ENCODE measurements around the gene THSD4.

THSD4 gene

DNA sequence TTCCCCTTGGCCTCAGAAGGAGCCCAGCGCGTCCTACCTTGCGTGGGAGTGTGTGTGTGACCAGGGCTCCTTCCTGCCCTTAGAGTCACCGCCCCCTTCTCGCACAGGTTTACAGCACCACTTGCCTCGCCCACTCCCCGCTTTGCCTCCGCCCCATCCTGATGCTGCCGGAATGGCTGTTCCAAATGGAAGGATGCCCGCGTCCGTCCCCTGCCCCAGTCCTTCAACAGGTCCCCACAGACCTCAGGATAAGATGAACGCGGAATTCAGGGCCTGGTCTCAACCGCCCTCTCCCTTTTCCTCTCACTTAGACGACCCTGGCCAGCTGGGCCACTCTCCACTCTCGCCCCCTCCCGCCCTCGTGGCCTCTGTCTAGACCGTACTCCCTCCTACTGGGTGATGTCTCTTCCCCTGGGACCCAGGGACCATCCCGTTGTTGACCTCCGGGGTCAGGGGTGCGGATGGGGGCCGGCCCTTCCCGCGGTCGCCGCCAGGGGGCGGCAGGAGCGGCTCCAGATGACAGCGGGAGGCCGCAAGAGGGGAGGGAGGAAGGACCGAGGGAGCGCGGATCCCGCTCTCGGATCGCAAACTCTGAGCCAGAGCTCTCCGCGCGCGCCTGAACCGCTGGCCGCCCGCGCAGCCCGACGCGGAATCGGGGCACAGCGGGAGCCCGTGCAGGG lies at the start of gene THSD4:
THSD4 (plus strand) TSS at position 585 of the 680 bp plus-strand sequence.
- DNase-seq (ENCODE audit: low spot score): peak; percentile 88

DNA sequence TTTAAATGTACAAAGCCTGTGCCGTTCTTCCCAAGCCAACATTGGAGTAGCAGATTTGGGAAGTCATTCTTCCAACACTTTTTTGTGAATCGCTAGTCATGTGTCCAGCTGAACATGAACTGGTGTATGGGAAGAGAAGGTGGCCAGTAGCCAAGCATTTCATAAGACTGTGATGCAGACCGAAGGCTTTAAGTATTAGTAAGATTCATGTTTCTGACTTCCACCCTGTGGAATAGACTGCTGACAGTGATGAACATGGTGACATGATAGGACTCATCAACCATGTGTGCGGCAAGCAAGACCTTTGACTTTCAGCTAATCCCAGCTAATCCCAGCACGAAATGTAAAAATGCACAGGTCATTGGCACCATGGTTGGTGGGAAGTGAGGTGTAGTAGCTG lies 48.3 kb upstream of the THSD4 start:
- no peak for DNase-seq (ENCODE audit: low spot score)

DNA sequence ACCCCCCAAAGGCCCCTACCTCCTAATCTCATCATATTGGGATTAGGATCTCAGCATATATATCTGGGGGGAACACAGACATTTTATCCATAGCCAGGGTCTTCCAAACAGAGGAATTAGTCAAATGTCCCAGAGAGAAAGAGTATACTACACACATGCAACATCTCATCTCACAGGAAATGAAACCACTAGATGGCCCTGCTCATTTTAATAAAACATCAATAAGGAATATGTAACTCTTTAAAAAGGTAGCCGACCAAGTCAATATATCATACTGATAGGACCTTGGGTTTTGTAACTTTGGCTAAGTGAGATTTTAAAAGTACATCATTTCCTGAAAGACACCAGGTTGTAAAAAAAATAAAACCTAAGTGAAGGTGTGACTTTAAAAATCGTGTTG lies 45.6 kb upstream of the THSD4 start:
- no peak for DNase-seq (ENCODE audit: low spot score)

DNA sequence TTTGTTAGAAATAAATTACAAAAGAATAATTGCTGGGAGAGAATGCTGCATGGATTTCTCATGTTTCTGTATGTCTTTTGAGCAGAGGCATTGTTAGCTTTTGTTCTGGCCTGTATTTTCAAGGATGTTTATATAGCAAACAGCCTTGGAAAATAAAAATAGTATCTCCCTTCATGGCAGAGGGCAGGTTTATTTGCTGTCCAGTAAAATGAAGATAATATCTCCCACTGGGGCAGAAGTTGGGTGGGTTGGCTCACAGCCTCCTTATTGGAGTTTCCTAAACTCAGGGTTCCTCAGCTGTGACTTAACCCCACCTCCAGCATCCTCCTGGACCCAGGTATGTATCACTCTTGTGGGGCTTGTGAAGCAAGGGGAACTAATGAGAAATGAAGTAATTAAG lies 43.7 kb upstream of the THSD4 start:
- DNase-seq (ENCODE audit: low spot score): no peak

DNA sequence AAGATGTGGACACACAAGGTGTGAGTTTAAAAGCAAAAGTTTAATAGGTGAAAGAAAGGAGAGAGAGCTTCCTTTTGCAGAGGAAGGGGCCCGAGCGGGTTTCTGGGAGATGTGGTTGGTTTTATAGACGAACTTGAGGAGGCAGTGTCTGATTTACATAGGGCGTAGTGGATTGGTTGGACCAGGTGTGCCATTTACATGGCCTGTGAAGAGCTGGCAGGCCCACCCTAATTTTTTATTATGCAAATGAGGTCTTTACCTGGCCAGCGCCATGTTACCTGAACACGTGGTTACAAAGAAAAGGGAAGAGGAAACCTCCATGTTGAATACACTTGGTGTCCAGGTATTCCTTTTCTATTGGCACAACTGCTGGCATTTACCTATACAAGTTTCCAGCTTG lies 42.8 kb upstream of the THSD4 start:
- DNase-seq (ENCODE audit: low spot score): no peak

DNA sequence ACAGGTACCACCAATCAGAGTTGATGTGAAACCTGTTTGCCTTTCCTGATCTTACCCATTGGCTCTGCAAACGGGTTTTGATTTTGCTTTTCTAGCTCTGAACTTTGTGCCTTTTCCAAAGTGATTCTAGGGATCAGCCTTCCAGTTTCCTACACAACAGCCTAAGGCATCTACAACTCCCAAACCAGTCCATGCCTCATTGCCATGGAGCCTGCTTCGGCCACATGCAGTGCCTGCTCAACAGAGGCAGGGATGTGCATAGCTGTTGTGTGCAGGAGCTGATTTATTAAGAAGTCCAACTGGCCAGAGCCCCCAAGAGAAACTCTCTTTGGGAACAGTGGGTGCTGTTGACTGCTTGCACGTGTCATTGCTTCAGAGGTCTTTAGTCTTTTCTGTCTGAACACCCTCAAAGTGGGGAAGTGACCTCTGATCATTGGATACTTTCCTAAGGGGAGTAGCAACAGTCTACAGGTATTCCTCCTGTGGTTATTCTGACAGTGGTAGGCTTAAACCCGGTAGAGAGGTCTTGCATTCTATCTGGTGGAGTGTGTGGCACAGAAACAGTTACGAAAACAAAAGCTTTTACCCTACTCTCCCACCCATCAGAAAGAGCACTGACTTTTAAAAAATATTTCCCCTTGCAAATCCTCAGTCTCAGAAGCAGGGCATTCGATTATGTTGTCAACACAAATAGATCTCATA lies 36.6 kb upstream of the THSD4 start:
- DNase-seq (ENCODE audit: low spot score): no peak

DNA sequence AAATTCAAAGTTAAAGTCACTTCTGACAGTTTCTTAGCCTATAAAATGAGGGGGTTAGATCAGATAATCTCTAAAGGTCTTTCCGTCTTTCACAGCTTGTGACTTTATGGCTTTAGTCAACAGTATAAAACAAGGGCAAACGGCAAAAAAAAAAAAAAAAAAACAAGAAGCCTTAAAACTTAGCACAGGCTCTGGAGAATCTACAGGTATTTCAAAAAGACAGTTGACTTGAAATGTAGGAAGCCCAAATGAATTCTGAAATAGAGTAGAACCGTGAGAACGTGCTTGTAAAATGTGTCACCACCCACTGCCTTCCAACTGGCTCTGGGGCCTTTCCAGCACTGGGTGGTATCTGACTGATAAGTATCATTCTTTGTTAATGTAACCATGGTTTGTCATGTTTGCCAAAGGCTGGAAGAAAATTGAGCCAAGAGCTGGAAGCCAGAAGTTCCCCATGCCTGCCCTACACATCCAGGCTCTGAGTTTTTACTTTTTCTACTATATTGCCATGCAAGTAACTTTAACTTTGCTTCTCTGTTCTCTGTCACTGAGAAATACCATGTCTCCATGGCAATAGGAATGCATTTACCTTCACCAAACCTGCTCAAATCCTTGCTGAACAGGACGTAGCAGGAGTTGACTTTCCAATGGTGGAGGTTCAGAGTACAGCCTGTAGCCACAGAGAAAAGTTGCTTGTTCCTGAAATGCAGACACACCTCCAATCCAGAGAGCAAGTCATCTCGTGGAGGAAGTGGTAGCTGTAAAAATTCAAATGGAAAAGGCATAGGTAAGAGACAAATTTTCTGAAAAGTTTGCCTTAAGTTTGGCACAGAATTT lies 35.8 kb upstream of the THSD4 start:
- no peak for DNase-seq (ENCODE audit: low spot score)

DNA sequence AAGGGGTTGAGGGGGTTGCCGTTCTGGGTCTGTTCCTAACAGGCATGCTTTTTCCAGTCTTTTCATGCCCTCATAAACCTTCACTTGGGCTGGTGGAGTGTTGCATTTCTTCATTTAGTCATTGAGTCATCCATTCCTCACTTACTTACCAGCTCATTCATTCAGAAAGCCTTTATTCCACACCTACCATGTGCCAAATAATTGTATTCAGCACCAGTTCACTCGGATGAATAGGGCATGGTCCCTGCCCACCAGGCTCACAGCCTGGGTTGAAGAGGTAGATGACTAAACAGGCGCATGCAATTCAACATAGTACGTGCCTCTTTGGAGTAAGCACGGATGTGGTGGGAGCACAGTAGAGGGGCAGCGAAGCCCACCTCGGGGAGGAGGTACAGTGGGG lies 35.1 kb upstream of the THSD4 start:
- DNase-seq (ENCODE audit: low spot score): no peak

DNA sequence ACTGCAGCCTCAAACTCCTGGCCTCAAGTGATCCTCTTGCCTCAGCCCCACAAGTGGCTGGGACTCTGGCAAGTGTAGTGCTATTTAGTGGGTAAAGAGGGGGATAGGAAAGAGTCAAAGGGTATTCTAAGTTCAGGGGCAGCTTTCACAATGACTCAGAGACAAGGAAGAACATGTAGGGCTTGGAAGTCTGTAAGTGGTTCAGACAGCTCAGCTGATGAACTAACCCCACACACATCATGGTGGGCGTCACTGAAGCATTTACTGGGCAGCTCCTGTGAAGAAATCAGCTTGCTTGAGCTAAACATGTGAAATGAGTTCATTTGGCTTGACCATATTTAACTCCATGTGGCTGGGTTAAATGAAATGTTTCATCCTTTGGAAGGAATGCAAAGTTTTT lies 34.6 kb upstream of the THSD4 start:
- no peak for DNase-seq (ENCODE audit: low spot score)

DNA sequence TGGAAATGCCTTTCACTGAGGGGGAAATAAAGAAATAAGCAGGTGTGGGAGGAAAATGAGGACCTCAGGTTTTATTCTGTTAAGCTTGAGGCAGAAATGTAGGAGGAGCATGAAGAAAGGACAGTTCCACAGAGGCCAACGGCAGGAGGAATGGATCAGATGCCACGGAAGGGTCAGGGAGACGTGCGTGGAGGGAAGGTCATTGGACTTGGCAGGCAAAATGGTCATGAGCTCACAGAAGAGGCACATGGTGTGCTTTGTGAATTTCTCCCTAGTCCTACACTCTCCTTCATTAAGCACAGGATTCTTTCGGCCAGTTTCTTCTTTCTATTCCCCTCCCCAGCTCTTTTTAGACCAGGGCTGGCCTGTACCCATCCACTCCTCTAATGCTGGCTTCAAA lies 32.5 kb upstream of the THSD4 start:
- DNase-seq (ENCODE audit: low spot score): no peak

DNA sequence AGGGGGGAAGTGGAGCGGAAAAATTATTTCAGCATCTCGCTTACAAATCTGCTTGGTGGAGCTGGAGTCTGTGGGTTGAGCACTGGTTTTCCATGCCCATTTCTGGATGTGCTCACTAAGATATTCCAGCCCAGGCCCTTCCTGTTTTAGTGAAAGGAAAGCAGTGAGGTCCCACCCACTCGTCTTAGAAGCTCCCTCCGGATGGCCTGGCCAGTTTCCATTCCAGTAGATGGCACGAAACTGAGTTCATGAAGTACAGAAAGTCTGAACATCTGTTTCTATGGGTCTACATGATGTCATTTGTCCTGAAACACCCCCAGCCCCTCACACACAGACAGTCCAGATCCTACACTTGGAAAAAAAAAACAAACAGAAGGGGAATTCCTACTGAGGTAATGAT lies 31.9 kb upstream of the THSD4 start:
- no peak for DNase-seq (ENCODE audit: low spot score)

DNA sequence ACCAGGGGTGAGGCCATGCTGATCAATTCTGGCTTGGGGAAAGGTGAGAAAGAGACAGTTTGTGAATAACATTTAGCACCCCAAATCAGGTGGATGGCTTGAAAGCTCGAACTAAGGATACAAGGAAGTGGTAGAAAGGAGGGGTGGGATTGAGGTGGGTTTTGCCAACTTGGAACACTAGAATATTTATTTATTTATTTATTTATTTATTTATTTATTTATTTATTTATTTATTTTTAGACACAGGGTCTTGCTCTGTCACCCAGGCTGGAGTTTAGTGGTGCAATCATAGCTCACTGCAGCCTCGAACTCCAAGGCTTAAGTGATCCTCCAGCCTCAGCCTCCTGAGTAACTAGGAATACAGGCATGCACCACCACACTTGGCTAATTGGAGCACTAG lies 31.0 kb upstream of the THSD4 start:
- DNase-seq (ENCODE audit: low spot score): no peak

DNA sequence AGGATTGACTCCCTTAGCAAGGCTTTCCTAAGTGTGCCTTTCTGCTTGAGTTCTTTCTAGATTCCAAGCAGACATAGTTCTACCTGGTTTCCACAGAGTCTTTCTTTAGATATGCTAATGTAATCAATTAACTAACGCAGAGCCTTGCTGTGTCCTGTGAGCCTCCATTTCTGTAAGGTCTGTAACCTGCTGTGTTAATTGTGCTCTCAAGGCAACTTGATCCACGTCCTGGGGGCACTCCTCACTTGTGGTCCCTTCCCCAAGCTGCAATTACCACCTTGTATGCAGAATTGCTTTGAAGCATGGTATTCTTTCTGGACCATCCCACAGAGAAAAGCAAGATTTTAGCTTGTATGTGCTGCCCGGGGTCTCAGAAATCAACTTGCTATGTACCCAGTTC lies 29.5 kb upstream of the THSD4 start:
- no peak for DNase-seq (ENCODE audit: low spot score)

DNA sequence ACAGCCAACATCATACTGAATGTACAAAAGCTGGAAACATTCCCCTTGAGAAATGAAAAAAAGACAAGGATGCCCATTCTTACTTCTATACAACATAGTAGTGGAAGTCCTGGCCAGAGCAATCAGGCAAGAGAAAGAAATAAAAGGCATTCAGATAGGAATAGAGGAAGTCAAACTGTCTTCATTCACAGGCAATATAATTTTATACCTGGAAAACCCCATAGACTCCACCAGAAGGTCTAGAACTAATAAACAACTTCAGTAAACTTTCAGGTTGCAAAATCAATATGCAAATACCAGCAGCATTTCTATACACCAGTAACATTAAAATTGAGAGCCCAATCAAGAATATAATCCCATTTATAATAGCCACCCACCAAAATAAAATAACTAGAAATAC lies 27.1 kb upstream of the THSD4 start:
- no peak for DNase-seq (ENCODE audit: low spot score)

DNA sequence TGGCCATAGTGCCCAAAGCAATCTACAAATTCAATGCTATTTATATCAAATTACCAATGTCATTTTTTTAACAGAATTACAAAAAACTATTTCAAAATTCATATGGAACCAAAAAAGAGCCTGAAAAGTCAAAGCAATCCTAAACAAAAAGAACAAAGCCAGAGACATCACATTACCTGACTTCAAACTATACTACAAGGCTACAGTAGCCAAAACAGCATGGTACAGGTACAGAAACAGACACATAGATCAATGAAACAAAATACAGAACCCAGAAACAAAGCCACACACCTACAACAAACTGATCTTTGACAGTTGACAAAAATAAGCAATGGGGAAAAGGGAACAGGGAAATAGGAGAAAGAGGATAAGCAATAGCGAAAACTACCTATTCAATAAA lies 26.6 kb upstream of the THSD4 start:
- DNase-seq (ENCODE audit: low spot score): no peak

DNA sequence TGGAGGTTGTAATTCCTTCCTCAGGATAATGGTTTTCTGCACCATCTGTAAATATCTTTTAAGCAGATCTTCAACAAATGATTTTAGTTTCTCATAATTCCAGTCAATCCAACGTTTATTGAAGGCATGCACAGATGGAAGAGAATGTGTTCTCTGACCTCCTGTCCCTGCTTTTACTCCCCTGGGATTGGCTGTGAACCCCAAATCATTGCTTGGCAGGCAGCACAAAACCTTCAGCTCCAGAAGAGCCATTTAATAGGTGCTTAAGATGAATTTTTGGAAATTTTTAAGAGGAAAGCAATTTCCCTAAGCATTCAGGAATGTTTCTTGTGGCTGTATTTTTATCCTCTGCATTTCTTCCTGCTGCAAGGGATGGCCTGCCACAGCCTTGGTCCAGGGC lies 25.5 kb upstream of the THSD4 start:
- DNase-seq (ENCODE audit: low spot score): no peak

DNA sequence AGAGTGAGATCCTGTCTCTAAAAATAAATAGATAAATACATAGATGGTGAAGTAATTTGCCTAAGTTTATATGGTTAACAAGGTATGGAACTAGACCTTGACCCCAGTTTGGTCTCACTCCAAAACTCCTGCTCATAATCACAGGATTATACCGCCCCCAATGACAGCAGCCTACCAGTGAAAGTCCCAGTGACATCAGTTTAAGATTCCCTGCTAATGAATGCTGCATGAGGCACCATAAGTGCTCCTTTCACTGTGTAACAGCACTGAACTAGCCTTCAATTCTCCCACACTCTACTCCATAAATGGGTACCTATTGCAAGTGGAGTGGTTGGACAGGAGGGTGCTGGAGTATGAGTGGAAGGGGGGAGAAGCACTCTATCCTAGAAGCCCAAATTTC lies 23.7 kb upstream of the THSD4 start:
- DNase-seq (ENCODE audit: low spot score): peak; percentile 8

DNA sequence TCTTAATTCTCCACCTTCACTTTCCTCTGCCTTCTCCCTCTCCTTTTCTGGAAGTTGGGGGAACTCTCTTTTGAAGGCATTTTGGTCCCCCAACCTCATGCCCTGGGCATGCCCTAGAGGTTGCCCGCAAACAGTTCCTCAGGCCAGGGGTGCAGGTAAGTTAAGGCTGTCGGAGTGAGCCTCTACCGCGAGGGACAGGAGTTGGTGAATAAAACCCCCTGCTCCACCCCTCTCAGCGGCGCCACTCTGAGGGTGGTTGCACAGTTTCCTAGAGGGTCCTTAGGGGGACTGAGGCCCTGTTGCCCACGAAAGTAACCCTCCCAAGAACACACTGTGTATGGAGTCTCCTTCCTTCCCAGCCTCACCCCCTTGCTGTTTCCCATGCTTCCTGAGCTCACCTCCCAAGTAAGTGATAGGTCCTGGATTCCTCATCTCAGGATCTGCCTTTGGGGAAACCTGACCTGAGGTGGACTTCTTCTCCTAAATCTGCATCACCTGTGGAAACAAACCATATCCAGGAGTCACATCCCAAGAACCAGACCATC lies 23.1 kb upstream of the THSD4 start:
- DNase-seq (ENCODE audit: low spot score): peak; percentile 20

DNA sequence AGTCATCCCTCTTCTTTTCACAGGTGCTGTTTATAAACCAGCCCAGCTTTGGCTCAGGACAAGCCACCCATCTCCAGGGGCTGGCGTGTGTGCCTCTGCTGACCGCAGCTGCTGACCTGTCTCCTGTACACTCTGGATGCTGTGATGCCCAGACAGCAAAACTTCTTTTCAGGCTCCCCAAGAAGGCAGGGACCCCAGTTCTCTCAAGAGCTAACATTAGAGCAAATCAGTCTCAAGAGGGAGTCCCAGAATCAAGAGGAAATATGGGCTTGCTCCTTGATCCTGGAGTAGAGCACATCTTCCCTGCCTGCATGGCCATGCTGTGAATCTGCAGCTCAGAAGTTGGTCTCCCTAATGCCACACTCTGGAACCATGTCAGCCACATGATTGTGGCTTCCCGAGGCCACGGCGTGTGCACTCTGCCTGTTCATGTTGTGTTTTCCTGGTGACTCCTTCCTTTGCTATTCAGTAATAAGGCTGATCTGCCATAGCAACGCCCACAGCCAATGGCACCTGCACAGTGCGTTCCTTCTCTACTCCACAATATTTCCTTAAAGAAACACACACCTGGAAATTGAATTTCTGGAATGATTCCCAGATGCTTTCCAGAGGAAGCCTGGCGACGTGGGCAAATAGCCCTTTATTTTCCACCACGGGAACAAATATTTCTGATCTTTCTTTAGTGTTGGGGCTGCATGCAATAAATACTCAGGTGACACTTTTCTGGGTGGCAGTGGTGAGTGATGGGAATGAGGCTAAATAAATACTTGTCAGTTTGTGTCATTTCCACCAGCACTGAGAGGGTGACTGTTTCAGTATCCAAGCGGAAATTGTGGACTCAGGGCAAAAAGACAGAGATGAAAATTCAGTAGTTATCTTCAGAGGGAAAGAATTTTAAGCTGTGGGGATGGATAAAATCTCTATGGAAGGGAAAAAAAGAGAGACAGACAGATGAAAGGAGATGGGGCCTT lies 21.9 kb upstream of the THSD4 start:
- peak; percentile 55 for DNase-seq (ENCODE audit: low spot score)

DNA sequence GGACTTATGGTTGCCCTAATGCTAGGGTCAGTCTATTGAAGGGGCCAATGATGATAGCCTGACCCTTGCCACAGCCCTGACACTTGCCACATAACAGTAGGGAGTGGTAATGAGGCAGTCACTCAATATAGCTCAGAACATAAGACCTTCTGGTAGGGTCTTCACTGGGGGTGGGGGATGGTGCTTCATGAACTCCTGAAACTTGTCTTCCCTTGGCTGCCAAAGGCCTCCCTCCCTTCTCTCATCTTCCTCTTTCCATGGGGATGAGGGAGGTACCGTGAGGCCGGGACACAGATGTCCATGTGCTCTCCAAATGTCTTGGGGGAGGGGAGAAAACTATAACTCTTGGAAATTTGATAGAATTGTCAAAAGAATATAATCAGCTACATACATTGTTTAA lies 21.1 kb upstream of the THSD4 start:
- peak; percentile 28 for DNase-seq (ENCODE audit: low spot score)

DNA sequence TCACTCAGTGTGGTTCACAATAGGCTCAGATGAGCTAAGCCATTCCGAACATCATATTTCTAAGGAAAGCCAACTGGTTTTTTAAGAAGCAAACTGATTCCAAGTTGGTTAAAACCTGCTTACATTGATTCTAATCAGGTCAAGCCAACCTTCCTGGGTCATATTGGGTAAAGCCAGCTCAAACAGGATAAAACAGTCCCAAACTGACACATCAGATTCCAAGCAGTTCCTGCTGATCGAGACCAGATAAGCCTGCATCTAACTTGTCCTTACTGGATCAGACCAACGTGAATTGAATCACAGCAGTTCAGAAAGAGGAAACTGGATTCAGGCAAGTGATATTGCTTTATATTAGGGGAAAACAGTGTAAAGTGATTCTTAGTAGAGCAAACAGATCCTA lies 18.6 kb upstream of the THSD4 start:
- DNase-seq (ENCODE audit: low spot score): no peak

DNA sequence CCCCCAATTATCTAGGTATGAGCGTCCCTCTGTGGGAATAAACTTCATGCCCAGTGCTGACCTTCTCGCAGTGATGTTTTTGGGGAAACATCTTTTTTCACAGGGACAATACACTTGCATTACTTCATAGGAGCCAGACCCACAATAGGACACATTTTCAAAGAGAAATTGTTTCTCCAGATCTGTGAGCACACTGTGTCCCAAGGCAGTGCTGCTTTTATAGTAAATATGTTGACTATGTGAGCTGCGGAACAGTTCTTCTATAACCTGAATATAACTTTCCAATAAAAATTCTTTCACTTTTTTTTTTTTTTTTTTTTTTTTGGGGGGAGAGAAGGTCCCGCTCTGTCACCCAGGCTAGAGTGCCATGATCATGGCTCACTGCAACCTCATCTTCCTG lies 17.4 kb upstream of the THSD4 start:
- no peak for DNase-seq (ENCODE audit: low spot score)

Data from left forelimb (tissue), 1 donor.